HUES6 (cell line): ENCODE results near the gene MVB12B.

Experiments
- H3K27ac ChIP-seq: 2 replicates; pipeline ENCODE4 v1.7.0; 2013; ENCODE audit warnings: low read depth, mild to moderate bottlenecking, low read length, inconsistent platforms
- H3K27me3 ChIP-seq: 2 replicates; pipeline ENCODE4 v1.6.1; 2013; ENCODE audit warnings: low read length; ENCODE audit not compliant: control insufficient read depth, insufficient read depth
- H3K36me3 ChIP-seq: 2 replicates; pipeline ENCODE4 v1.6.1; 2013; ENCODE audit warnings: low read length; ENCODE audit not compliant: control insufficient read depth, insufficient read depth
- H3K4me1 ChIP-seq: 2 replicates; pipeline ENCODE4 v1.6.1; 2013; ENCODE audit warnings: low read length; ENCODE audit not compliant: control insufficient read depth, insufficient read depth
- H3K4me3 ChIP-seq: 2 replicates; pipeline ENCODE4 v1.5.1; 2013; ENCODE audit warnings: low read depth, low read length
- H3K9ac ChIP-seq: one replicate; pipeline ENCODE4 v1.6.1; 2013; ENCODE audit warnings: mild to moderate bottlenecking, low read length
- H3K9me3 ChIP-seq: 2 replicates; pipeline ENCODE4 v1.6.1; 2013; ENCODE audit warnings: low read depth, low read length; ENCODE audit not compliant: control insufficient read depth, insufficient read depth

The MVB12B gene

GRCh38 chr9:126399789-126400188, 73.2 kb downstream of the MVB12B start:
- Histone ChIP-seq H3K36me3 (peaks cover 4% of the 10 kb centered on the region; the same call in 1 of the 2 replicates), H3K4me3 (no peak overlapping the region), H3K27me3 (no peaks in the 10 kb centered on the region), H3K27ac (no peak overlapping the region), H3K4me1 (peaks cover 3% of the 10 kb centered on the region; the same call in 1 of the 2 replicates), H3K9ac (no peak overlapping the region), H3K9me3 (no peaks in the 10 kb centered on the region)

GRCh38 chr9:126400571-126400970, 73.9 kb downstream of the MVB12B start:
- no peaks in the 10 kb centered on the region for H3K9me3 ChIP-seq
- H3K27me3 ChIP-seq = no peaks in the 10 kb centered on the region
- H3K27ac ChIP-seq = no peak overlapping the region

GRCh38 chr9:126401107-126401506, 74.5 kb downstream of the MVB12B start:
- Histone ChIP-seq H3K4me3 (no peak overlapping the region), H3K4me1 (peaks cover 5% of the 10 kb centered on the region), H3K9me3 (no peaks in the 10 kb centered on the region), H3K9ac (no peak overlapping the region), H3K36me3 (peaks cover 4% of the 10 kb centered on the region; the same call in 1 of the 2 replicates), H3K27me3 (no peaks in the 10 kb centered on the region), H3K27ac (no peak overlapping the region)

More at GRCh38 chr9:126400571-126400970, 73.9 kb downstream of the MVB12B start:
- Histone ChIP-seq H3K4me3 (no peak overlapping the region), H3K4me1 (peaks cover 3% of the 10 kb centered on the region; the same call in 1 of the 2 replicates), H3K36me3 (peaks cover 4% of the 10 kb centered on the region; the same call in 1 of the 2 replicates), H3K9ac (no peak overlapping the region)

GRCh38 chr9:126401581-126401980, 75.0 kb downstream of the MVB12B start:
- H3K9me3 ChIP-seq = no peaks in the 10 kb centered on the region
- H3K4me1 ChIP-seq = peaks cover 9% of the 10 kb centered on the region
- no peak overlapping the region for H3K9ac ChIP-seq
- no peak overlapping the region for H3K27ac ChIP-seq
- no peaks in the 10 kb centered on the region for H3K27me3 ChIP-seq
- H3K4me3 ChIP-seq = no peak overlapping the region
- H3K36me3 ChIP-seq = no peaks in the 10 kb centered on the region

GRCh38 chr9:126403397-126403796, 76.8 kb downstream of the MVB12B start:
- Histone ChIP-seq H3K36me3 (no peaks in the 10 kb centered on the region), H3K27me3 (no peaks in the 10 kb centered on the region), H3K9me3 (no peaks in the 10 kb centered on the region), H3K27ac (no peak overlapping the region), H3K4me1 (peaks cover 25% of the 10 kb centered on the region), H3K4me3 (no peak overlapping the region), H3K9ac (no peak overlapping the region)

GRCh38 chr9:126404459-126404858, 77.8 kb downstream of the MVB12B start:
- H3K9ac ChIP-seq = no peak overlapping the region
- no peaks in the 10 kb centered on the region for H3K27me3 ChIP-seq
- peaks cover 28% of the 10 kb centered on the region for H3K4me1 ChIP-seq

GRCh38 chr9:126406075-126406667, 79.5 kb downstream of the MVB12B start:
- H3K36me3 ChIP-seq = no peaks in the 10 kb centered on the region
- H3K27me3 ChIP-seq = no peaks in the 10 kb centered on the region
- H3K4me3 ChIP-seq = no peak overlapping the region
- no peaks in the 10 kb centered on the region for H3K9me3 ChIP-seq
- peaks cover 28% of the 10 kb centered on the region for H3K4me1 ChIP-seq
- no peak overlapping the region for H3K27ac ChIP-seq
- no peak overlapping the region for H3K9ac ChIP-seq

More at GRCh38 chr9:126404459-126404858, 77.8 kb downstream of the MVB12B start:
- H3K27ac ChIP-seq = no peak overlapping the region
- no peak overlapping the region for H3K4me3 ChIP-seq
- no peaks in the 10 kb centered on the region for H3K36me3 ChIP-seq
- H3K9me3 ChIP-seq = no peaks in the 10 kb centered on the region

- Histone ChIP-seq H3K4me3 (no peak overlapping the region), H3K9ac (no peak overlapping the region), H3K9me3 (no peaks in the 10 kb centered on the region), H3K4me1 (peaks cover 28% of the 10 kb centered on the region), H3K27ac (no peak overlapping the region), H3K27me3 (no peaks in the 10 kb centered on the region), H3K36me3 (no peaks in the 10 kb centered on the region)
Measured at GRCh38 chr9:126407114-126407870, 80.7 kb downstream of the MVB12B start.

- Histone ChIP-seq H3K4me3 (no peak overlapping the region), H3K4me1 (peaks cover 28% of the 10 kb centered on the region), H3K9ac (no peak overlapping the region), H3K36me3 (no peaks in the 10 kb centered on the region), H3K27me3 (no peaks in the 10 kb centered on the region), H3K9me3 (no peaks in the 10 kb centered on the region), H3K27ac (no peak overlapping the region)
Measured at GRCh38 chr9:126408004-126408403, 81.4 kb downstream of the MVB12B start.

- Histone ChIP-seq H3K36me3 (no peaks in the 10 kb centered on the region), H3K4me1 (peaks cover 26% of the 10 kb centered on the region), H3K27ac (no peak overlapping the region), H3K4me3 (no peak overlapping the region), H3K9ac (no peak overlapping the region), H3K9me3 (no peaks in the 10 kb centered on the region), H3K27me3 (no peaks in the 10 kb centered on the region)
Measured at GRCh38 chr9:126410229-126410628, 83.6 kb downstream of the MVB12B start.

GRCh38 chr9:126411225-126411947, 84.8 kb downstream of the MVB12B start:
- Histone ChIP-seq H3K9me3 (no peaks in the 10 kb centered on the region), H3K27me3 (no peaks in the 10 kb centered on the region), H3K27ac (no peak overlapping the region), H3K4me3 (no peak overlapping the region), H3K4me1 (peaks cover 21% of the 10 kb centered on the region), H3K36me3 (no peaks in the 10 kb centered on the region), H3K9ac (no peak overlapping the region)
